GM18505 (cell line): ENCODE measurements around the gene GLIS1.

Source experiments
- ATAC-seq: cut with Tn5 transposase; IDR thresholded peaks from one replicate; pipeline ENCODE4 v1.9.1; 2021; ENCODE audit not compliant: unreplicated experiment
- POLR2A ChIP-seq: IDR thresholded peaks from 4 replicates; pipeline ENCODE4 v1.6.1; 2011; ENCODE audit warnings: borderline replicate concordance; ENCODE audit not compliant: insufficient read depth, insufficient read length; ENCODE audit errors: extremely low read depth

Gene GLIS1

DNA sequence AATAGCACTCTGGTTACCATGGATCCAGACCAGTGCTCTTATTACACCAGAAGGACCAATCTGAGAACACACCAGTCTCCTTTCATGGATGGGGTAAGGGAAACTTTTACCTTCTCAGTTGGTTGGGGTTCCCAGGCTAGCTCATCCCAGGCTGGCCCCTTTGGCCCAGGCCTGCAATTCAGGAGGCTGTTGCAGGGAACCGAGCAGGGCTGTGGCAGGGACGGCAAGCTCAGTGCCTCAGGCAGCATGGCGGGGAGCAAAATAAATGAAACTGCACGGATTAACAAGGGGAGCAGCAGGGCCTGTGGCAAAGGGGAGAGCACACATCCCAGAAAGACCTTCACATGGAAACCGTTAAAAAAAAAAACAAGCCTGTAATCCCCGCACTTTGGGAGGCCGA lies 222.8 kb downstream of the GLIS1 start:
- no peak for TF ChIP-seq POLR2A
- ATAC-seq: no peak

DNA sequence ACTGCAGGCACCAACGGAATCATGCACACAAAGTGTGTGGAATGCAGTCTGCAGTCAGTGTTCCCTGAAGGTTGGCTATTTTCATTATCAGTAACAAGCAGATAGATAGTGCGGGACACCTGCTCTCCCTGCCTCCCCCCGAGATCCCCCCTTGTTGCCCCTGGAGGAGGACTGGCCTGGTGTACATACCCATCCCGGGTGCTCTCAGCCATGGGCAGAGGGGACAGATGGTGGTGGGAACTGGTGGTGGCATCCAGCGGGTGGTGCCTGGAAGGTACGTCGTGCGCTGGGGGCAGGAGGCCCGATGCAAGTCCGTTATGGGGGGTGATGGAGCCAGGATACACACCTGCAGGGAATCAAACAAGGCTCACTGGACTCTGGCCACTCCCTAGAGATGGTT lies 224.5 kb downstream of the GLIS1 start:
- ATAC-seq: no peak
- TF ChIP-seq POLR2A: no peak

DNA sequence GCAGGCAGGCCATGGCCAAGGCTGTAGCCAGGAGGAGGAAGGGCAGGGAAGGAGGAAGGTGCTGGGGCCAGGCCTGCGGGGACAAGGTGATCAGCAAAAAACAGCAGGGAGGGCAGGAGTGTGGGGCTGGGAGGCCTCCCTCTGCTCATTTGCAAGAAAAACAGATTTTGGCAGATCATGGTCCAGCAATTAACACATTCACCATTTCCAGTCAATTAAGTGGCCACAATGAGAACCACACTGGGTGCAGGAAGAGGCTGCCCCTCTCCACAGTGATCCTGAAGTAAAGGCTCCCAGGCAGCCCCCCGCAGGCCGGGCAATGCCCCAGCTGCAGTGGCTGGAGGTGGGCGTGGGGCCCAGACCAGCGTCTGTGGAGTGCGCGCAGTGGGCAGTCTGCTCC lies 225.1 kb downstream of the GLIS1 start:
- no peak for ATAC-seq
- no peak for TF ChIP-seq POLR2A

DNA sequence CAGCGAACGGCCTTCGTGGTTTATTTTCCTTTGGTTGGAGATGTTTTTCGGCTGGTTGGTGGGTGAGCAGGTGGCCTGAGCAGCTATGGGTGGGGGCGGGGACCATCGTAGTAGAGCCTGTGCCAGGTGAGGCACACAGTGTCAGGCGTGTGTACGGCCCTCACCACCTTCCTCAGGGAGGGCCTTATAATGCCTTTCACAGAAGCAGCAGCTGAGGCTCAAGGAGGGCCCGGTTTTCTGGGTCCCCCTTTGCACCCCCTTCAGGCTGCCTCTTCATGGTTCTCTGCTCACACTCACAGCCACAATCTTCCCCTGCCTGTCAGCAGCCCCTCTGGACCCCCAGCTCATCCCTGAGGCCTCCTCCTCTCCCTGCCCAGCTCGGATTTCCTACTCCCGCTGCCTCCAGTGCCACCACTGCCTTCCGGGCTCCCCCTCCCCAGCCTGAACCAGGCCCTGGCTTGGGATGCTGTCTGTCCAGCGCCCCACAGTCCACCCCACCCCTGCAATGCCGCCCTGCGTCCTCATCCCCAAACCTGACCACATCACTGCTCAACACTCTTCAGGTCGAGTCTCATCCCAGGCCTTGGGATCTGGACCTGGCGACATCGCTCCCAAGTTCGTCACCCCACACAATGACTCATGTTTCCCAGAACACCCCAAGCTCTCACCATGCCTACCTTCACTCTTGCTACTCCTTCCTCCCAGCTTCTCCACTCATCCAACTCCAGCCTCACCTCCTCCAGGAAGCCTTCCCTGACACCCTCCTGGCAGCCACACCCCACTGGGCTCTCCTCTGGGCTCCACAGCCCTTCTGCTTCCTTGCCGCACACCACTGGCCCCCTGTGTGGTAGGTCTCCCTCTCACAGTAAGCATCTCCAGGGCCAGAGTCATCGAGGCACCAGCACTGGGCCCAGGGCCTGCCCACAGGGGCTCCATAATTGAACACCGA lies 225.9 kb downstream of the GLIS1 start:
- no peak for TF ChIP-seq POLR2A
- ATAC-seq: no peak

DNA sequence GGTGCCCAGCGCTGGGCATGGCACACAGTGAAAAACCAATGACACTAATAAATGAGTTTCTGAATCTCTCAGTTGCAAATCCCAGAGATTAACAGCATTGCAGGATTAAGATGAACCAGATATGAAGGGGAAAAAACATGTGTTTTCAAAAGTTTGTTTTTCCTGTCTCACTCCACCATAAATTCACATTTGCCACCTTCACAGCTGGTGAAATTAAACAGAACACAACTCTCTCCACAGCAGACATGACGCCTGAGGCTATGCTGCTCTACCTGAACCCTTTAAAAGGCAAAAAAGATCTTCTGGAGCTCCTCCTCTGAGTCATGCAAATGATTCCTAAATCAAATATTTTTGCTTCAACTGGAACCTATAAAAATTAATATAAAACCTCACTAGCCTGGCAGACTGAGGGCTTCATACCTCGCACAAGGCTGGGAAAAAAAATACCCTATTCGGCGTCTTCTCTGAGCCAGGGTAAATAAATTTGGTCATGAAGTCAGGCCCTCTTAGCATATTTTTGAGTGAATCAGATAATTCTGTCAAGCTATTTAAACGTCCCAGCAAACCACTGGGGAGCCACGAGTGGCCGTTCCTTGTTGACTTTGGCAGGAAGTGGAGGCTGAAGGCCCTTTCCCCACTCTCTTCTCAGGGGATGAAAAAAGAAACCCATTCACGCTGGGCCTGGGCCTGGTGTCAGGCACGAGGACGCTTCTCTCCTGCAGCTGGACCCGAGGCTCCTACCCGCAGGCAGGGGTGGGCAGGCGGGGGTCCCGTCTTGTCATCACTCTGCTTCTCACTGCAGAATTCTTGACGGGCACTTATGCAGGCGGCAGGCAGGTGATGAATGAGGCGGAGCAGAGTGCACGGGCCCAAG lies 226.8 kb downstream of the GLIS1 start:
- no peak for ATAC-seq
- no peak for TF ChIP-seq POLR2A

DNA sequence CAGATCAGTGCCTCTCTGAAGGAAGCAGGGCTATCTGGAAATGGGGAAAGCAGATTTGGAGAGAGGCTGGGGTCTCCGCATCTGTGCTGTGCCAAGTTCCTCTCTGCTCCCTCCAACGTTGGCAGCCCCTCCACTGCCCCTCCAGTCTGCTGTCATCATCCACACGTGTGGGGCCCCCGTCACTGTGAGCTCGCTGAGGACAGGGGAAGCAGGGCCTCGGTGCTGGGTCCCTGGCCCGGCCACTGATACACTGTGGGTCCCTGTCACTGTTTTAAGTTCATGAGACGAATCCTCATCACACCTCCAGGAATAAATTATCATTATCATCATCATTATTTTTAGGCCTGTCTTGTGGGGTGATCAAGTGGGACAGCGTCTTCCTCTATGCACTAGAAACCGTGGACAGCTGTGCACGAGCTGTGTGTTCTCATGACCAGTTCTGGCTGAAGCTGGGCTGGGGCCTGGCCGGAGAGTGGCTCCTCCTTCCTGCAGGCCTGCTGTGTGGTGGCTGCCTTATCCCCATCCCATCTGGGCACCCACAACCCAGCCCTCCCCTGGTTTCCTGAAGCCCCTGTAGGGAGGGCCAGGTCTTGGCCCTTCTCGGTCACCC lies 227.5 kb downstream of the GLIS1 start:
- TF ChIP-seq POLR2A: no peak
- no peak for ATAC-seq

DNA sequence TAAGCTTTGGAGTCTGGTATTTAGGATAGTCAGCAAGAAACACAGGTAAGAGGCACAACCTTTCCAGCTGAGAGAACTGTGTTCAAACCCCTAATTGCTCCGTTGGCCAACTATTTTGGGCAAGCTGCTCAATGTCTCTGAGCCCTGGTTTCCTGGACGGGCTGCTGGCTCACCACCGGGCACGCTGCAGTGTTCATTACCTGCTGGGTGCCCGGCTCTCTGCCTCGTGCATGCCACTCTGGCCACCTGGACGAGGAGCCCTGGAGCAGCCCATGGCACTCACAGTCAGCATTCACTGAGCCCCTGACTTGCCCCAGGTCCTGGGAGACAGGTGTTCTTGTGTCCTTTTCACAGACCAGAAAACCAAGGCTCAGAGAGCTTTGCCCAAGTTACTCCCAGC lies 228.7 kb downstream of the GLIS1 start:
- no peak for ATAC-seq
- no peak for TF ChIP-seq POLR2A

DNA sequence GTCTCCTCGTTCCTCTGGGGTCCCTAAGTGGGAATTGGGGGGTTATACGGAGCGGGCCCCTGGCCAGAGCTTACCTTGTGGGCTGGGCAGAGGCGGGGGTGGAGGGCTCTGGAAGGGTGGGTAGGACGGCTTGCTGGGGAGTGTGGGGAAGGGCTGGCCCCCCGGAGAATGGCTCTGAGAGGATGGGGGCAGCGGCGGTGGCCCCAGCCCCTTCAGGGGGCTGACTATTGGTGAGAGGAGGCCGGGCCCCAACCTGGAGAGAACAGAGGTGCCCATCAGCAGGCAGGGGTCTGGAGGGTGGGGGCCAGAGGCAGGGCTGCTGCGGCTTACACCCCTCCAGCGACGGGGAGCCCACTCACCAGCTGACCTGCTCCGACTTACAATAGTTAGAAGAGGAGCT lies 229.2 kb downstream of the GLIS1 start:
- no peak for ATAC-seq
- no peak for TF ChIP-seq POLR2A

DNA sequence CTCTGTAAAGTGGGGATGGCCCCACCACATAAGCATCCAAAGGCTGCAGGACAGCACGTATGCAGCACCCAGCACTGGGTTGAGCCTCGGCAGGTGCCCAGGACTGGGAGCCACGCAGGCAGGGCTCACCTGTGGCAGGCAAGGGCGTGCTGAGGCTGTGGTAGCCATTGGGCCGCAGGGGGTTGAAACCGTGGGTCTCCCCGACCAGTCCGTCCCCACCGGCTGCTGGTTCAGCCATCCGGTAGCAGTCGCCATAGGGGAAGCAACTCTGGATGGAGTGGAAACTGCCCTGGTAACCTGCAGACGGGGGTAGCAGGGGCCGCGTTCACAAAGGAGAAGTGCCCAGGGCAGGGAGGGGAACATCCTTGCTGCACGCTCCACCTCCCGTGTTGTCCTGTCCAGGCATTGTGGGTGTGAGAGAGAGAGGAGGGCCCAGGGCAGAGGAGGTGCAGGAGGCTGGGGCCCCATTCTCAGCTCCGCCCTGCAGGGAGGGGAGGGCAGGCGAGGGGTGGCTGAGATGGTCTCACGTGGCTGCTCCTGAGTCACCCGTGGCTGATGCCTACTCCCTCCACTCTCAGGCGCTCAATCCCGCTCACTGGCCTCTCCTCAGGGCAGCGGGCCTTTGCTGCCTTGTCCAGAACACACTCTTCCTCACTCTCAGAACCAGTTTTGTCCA lies 229.8 kb downstream of the GLIS1 start:
- no peak for ATAC-seq
- TF ChIP-seq POLR2A: no peak

DNA sequence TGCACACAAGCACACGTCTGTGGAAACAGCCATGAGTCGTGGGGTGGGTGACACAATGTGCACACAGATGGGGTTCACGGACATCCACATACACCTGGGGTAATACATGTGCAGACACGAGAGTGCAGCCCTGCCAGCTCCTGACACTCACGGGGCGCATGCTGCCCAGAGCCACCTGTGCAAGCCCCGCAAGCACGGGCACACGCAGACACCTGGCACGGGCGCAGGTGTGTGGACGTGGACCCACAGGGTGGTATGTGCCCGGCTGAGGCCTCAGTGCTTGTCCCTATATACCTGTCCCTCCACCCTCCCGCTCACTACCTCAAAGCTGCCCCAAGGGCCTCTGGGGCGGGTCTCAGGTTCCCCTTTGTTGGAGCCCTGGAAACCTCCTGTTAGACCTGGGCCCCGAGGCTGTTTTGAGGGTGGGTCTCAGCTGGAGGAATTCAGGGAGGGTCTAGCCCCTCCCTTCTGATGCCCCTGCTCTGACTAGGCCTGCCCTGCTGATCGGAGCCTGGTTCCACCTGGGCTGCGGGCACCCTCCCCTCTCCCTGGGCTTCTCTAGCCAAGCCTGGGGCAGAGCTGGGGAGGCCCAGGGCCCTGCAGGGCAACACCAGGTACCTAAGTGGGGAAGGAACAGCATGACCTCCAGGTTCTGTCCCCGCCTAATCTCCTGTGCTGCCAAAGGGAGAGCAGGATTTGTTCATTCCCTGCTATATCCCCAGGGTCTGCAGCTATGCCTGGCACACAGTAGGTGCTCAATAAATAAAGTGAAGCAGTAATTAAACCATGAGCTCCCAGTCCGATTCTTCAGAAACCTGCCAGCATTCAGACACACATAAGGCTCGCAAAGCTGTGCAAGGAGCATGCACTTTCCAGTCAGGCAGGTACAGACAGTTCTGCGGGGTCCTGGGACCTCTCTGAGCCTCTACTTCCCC lies 230.6 kb downstream of the GLIS1 start:
- no peak for TF ChIP-seq POLR2A
- no peak for ATAC-seq

DNA sequence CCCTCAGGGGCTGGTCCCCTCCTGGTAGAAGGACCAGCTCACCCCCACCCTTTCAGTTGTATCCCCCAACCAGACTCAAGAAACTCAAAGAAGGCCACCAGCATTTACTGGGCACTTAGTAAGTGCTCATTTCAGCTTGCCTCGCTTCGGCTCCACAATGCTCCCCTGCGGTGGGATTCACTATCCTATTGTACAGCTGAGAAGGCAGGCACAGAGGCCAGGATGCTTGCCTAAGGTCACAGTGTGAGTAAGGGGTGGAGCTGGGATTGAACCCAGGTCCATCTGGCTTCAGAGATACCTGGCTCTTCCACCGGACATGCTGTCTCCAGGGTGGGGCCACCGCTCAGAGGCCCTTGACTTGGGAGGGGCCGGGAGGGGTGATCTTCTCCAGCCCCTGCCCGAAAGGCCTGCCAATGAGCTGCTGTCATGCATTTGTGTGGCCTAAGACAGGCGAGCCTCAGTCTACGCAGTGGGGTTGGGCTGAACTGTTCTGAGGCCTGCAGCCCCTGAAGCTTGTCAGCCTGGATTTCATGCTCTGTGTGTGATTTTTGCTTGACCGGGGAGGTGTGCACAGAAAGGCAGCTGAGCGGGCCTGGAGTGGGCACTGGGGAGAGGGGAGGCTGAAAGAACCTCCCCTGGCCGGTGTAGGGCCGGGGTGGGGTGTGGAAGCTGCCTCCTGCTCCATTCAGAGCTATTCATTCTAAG lies 231.7 kb downstream of the GLIS1 start:
- no peak for TF ChIP-seq POLR2A
- no peak for ATAC-seq
